ENCODE data around the gene RABGEF1.

Gene RABGEF1

DNA sequence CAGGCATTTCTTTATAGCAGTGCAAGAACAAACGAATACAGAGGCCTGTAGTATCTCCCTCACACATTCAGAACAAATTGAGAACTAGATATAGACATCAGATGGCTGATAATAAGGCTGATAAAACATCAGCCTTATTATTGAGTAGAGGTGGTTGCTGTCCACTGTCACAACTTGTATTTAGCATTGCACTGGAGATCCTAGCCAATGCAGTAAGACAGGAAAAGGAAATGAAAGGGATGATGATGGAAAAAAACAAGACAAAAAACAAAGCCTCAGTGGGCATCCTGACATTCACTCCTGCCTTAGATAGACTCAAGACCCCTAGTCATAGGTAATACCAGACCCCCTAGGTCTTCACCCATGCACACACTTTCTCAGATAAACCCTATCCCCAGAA lies 4.7 kb upstream of the RABGEF1 start (continued):
- TF ChIP-seq, protein P1, sequence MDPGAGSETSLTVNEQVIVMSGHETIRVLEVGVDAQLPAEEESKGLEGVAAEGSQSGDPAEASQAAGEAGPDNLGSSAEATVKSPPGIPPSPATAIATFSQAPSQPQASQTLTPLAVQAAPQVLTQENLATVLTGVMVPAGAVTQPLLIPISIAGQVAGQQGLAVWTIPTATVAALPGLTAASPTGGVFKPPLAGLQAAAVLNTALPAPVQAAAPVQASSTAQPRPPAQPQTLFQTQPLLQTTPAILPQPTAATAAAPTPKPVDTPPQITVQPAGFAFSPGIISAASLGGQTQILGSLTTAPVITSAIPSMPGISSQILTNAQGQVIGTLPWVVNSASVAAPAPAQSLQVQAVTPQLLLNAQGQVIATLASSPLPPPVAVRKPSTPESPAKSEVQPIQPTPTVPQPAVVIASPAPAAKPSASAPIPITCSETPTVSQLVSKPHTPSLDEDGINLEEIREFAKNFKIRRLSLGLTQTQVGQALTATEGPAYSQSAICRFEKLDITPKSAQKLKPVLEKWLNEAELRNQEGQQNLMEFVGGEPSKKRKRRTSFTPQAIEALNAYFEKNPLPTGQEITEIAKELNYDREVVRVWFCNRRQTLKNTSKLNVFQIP (CRISPR knock-in tag; IDR thresholded peaks at IDR 0.05; ENCODE audit: borderline replicate concordance, low read depth): no peak
- TF ChIP-seq ISL1 (CRISPR knock-in tag; IDR thresholded peaks at IDR 0.05) (no peak), GLIS3 (CRISPR knock-in tag; IDR thresholded peaks at IDR 0.05) (no peak), ARNTL (CRISPR knock-in tag; IDR thresholded peaks at IDR 0.05; ENCODE audit: borderline replicate concordance, low read depth) (no peak), ZNF8 (CRISPR knock-in tag; IDR thresholded peaks at IDR 0.05) (no peak), RARB (CRISPR knock-in tag; IDR thresholded peaks at IDR 0.05) (no peak), CSDC2 (CRISPR knock-in tag; IDR thresholded peaks at IDR 0.05) (no peak)
- TF ChIP-seq, protein P2, sequence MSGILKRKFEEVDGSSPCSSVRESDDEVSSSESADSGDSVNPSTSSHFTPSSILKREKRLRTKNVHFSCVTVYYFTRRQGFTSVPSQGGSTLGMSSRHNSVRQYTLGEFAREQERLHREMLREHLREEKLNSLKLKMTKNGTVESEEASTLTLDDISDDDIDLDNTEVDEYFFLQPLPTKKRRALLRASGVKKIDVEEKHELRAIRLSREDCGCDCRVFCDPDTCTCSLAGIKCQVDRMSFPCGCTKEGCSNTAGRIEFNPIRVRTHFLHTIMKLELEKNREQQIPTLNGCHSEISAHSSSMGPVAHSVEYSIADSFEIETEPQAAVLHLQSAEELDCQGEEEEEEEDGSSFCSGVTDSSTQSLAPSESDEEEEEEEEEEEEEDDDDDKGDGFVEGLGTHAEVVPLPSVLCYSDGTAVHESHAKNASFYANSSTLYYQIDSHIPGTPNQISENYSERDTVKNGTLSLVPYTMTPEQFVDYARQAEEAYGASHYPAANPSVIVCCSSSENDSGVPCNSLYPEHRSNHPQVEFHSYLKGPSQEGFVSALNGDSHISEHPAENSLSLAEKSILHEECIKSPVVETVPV (CRISPR knock-in tag; IDR thresholded peaks at IDR 0.05): no peak

DNA sequence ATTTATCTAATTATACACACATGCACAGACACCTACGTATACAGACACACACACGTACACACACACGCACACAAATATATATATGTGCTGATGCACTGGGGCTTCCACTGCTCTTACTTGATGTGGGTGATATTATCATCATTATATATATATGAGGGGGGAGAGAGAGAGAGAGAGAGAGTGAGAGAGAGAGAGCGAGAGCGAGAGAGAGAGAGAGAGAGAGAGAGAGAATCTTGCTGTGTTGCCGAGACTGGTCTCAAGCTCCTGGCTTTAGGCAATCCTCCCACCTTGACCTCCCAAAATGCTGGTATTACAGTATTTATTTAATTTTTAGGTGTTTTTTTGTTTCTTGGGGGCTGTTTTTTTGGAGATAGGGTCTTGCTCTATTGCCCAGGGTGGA lies 3.6 kb upstream of the RABGEF1 start:
- no peak for ATAC-seq
- TF ChIP-seq, protein P2 (CRISPR knock-in tag; IDR thresholded peaks at IDR 0.05): no peak
- TF ChIP-seq ISL1 (CRISPR knock-in tag; IDR thresholded peaks at IDR 0.05): no peak
- TF ChIP-seq, protein P1 (CRISPR knock-in tag; IDR thresholded peaks at IDR 0.05; ENCODE audit: borderline replicate concordance, low read depth): no peak
- TF ChIP-seq ZNF70 (CRISPR knock-in tag; IDR thresholded peaks at IDR 0.05): no peak
- TF ChIP-seq BACH2 (CRISPR knock-in tag; IDR thresholded peaks at IDR 0.05; ENCODE audit: borderline replicate concordance): no peak
- no peak for TF ChIP-seq SNAI2 (CRISPR knock-in tag; IDR thresholded peaks at IDR 0.05)

DNA sequence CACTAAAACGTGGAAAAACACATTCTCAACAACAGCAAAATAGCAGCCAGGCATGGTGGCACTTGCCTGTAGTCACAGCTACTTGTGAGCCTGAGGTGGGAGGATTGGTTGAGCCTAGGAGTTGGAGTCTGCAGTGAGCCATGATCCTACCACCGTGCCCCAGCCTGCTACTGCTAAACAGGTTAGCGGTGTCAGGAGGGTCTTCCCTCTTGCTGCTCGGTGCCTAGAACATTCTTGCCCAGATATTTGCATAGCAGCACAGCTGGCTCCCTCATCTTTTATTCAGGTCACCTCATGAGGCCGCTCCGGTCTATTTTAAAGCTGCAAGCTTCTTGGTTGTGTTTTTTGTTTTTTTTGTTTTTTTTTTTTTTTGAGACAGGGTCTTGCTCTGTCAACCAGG lies 2.9 kb upstream of the RABGEF1 start:
- no peak for ATAC-seq
- TF ChIP-seq GLIS3 (CRISPR knock-in tag; IDR thresholded peaks at IDR 0.05) (no peak), ISL1 (CRISPR knock-in tag; IDR thresholded peaks at IDR 0.05) (no peak), ESRRG (CRISPR knock-in tag; IDR thresholded peaks at IDR 0.05) (no peak)

DNA sequence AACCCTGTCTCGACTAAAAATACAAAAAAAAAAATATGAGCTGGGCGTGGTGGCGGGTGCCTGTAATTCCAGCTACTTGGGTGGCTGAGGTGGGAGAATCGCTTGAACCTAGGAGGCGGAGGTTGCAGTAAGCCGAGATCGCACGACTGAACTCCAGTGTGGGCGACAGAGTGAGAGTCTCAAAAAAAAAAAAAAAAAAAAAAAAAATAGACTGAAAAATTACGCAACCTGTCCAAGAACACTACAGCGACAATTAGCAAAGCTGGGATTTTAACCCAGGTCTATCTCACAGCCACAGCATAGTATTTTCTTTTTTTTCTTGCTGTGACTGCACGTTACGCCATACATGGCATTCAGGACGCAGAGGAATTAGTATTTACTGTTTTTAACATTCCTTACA lies 1.1 kb upstream of the RABGEF1 start:
- ATAC-seq: no peak

DNA sequence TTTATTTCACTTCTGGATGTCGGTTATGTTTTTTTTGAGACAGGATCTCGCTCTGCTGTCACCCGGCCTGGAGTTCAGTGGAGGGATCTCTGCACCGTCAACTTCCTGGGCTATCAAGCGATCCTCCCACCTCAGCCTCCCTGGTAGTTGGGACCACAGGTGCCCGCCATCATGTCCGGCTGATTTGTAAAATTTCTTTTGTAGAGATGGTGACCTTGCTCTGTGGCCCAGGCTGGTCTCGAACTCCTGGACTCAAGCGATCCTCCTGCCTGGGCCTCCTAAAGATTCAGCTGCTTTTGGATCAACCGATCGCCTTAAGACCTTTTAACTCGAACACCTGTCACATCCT lies 606 bp upstream of the RABGEF1 start:
- ATAC-seq: no peak; the same call in 2 of the 3 replicates
- TF ChIP-seq BACH2 (CRISPR knock-in tag; IDR thresholded peaks at IDR 0.05; ENCODE audit: borderline replicate concordance) (no peak), SNAI2 (CRISPR knock-in tag; IDR thresholded peaks at IDR 0.05) (no peak), TOX (CRISPR knock-in tag; IDR thresholded peaks at IDR 0.05; ENCODE audit: borderline replicate concordance) (no peak), ZNF565 (CRISPR knock-in tag; conservative IDR thresholded peaks at IDR 0.05; ENCODE audit: low read depth) (no peak), ZNF70 (CRISPR knock-in tag; IDR thresholded peaks at IDR 0.05) (no peak), PPARA (CRISPR knock-in tag; IDR thresholded peaks at IDR 0.05; ENCODE audit: borderline replicate concordance) (no peak), OSR1 (CRISPR knock-in tag; IDR thresholded peaks at IDR 0.05) (no peak), ZC3H10 (CRISPR knock-in tag; IDR thresholded peaks at IDR 0.05) (no peak), ESRRG (CRISPR knock-in tag; IDR thresholded peaks at IDR 0.05) (no peak)
- TF ChIP-seq, protein P1 (CRISPR knock-in tag; IDR thresholded peaks at IDR 0.05; ENCODE audit: borderline replicate concordance, low read depth): no peak

More for the DNA sequence above, 1.1 kb upstream of the RABGEF1 start:
- TF ChIP-seq OSR1 (CRISPR knock-in tag; IDR thresholded peaks at IDR 0.05) (no peak), ZNF565 (CRISPR knock-in tag; conservative IDR thresholded peaks at IDR 0.05; ENCODE audit: low read depth) (no peak), ZC3H10 (CRISPR knock-in tag; IDR thresholded peaks at IDR 0.05) (no peak), RARB (CRISPR knock-in tag; IDR thresholded peaks at IDR 0.05) (no peak), TCF4 (CRISPR knock-in tag; IDR thresholded peaks at IDR 0.05; ENCODE audit: borderline replicate concordance) (no peak)
- TF ChIP-seq, protein P3, sequence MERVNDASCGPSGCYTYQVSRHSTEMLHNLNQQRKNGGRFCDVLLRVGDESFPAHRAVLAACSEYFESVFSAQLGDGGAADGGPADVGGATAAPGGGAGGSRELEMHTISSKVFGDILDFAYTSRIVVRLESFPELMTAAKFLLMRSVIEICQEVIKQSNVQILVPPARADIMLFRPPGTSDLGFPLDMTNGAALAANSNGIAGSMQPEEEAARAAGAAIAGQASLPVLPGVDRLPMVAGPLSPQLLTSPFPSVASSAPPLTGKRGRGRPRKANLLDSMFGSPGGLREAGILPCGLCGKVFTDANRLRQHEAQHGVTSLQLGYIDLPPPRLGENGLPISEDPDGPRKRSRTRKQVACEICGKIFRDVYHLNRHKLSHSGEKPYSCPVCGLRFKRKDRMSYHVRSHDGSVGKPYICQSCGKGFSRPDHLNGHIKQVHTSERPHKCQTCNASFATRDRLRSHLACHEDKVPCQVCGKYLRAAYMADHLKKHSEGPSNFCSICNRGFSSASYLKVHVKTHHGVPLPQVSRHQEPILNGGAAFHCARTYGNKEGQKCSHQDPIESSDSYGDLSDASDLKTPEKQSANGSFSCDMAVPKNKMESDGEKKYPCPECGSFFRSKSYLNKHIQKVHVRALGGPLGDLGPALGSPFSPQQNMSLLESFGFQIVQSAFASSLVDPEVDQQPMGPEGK (CRISPR knock-in tag; IDR thresholded peaks at IDR 0.05; ENCODE audit: borderline replicate concordance): no peak
- TF ChIP-seq, protein P4, sequence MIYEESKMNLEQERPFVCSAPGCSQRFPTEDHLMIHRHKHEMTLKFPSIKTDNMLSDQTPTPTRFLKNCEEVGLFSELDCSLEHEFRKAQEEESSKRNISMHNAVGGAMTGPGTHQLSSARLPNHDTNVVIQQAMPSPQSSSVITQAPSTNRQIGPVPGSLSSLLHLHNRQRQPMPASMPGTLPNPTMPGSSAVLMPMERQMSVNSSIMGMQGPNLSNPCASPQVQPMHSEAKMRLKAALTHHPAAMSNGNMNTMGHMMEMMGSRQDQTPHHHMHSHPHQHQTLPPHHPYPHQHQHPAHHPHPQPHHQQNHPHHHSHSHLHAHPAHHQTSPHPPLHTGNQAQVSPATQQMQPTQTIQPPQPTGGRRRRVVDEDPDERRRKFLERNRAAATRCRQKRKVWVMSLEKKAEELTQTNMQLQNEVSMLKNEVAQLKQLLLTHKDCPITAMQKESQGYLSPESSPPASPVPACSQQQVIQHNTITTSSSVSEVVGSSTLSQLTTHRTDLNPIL (CRISPR knock-in tag; IDR thresholded peaks at IDR 0.05; ENCODE audit: low read depth): no peak
